Tibial nerve (tissue), 4 donors: ENCODE data around the gene SNAPC4.

Experiments used
- CTCF ChIP-seq, 5 experiments: fragments of 200-600 bp in 3 of 5; fragments of 450-650 bp in 2 of 5; sonication (generic) in 3 of 5; IDR thresholded peaks; one replicate each; pipeline ENCODE4 v1.5.1; 2016 to 2019; ENCODE audit warnings: antibody characterized with exemption in 5 of 5, mild to moderate bottlenecking in 3 of 5, moderate library complexity in 2 of 5
- EP300 ChIP-seq, 2 donors: sonication (generic); formaldehyde crosslinking; IDR thresholded peaks; one replicate each; pipeline ENCODE4 v1.6.1; 2017; ENCODE audit warnings: antibody characterized with exemption in 2 of 2, mild to moderate bottlenecking in 1 of 2
- POLR2A ChIP-seq, 2 donors: fragments of 450-650 bp; IDR thresholded peaks; one replicate each; pipeline ENCODE4 v1.6.1; 2017; ENCODE audit warnings: antibody characterized with exemption in 2 of 2, mild to moderate bottlenecking in 2 of 2, moderate library complexity in 2 of 2

GRCh38 chr9:136448655-136449054 is 48.7 kb upstream of the SNAPC4 start:
- TF ChIP-seq CTCF (IDR thresholded peaks at IDR 0.05) (no peak), POLR2A (IDR thresholded peaks at IDR 0.05) (no peak), EP300 (IDR thresholded peaks at IDR 0.05) (no peak)
